SK-N-SH (cell line): ENCODE results near the gene ARMH3. TPM values are rescaled to one million over a fixed set of nuclear protein-coding genes. Genes with fewer than 3 reads are reported as not detected.

Experiments used
- CTCF ChIA-PET: fragments of 300-600, 350-600 bp; formaldehyde crosslinking; extraction: SDS; loops from one replicate; lab custom pipeline; 2021; lab: Yijun Ruan, JAX
- POLR2A ChIA-PET: fragments of 350-600 bp; sonication (Branson Sonifier 250); formaldehyde crosslinking; extraction: SDS; loops from one replicate; lab custom pipeline; 2020; ENCODE audit warnings: antibody characterized with exemption, inconsistent platforms; lab: Yijun Ruan, JAX
- DNase-seq: peaks from one replicate; pipeline ENCODE4 v3.0.0; 2012
- H2AFZ ChIP-seq: fragments of 200-600 bp; sonication (generic); 2 replicates; pipeline ENCODE4 v1.8.1; 2016; ENCODE audit warnings: antibody characterized with exemption, mild to moderate bottlenecking, low read depth
- H3F3A ChIP-seq: fragments of 200-600 bp; sonication (generic); replicated peaks from 2 replicates; pipeline ENCODE3; 2016; ENCODE audit warnings: antibody characterized with exemption, mild to moderate bottlenecking; ENCODE audit not compliant: insufficient read depth
- H3K27ac ChIP-seq, 2 experiments: fragments of 200-500 bp in 1 of 2; fragments of 200-600 bp in 1 of 2; sonication (Bioruptor generic) in 1 of 2; sonication (generic), shearing (Covaris generic) in 1 of 2; 2 replicates each; pipeline versions ENCODE4 v1.5.1 to v1.6.1; 2014 to 2016; ENCODE audit warnings: low read depth in 2 of 2, inconsistent platforms in 1 of 2, low read length in 1 of 2, mild to moderate bottlenecking in 1 of 2, mixed read lengths in 1 of 2
- H3K27me3 ChIP-seq: fragments of 200-600 bp; sonication (generic), shearing (Covaris generic); 2 replicates; pipeline ENCODE4 v1.6.1; 2016; ENCODE audit warnings: mixed run types; ENCODE audit not compliant: insufficient read depth
- H3K36me3 ChIP-seq, 2 experiments: fragments of 200-500 bp in 1 of 2; fragments of 200-600 bp in 1 of 2; sonication (Bioruptor generic) in 1 of 2; sonication (generic) in 1 of 2; replicated peaks in 1 of 2; 2 replicates each; pipeline versions ENCODE3 to v1.5.1; 2014 to 2016; ENCODE audit warnings: low read length in 1 of 2, mild to moderate bottlenecking in 1 of 2; ENCODE audit not compliant: insufficient read depth in 2 of 2, control insufficient read depth in 1 of 2
- H3K4me1 ChIP-seq, 2 experiments: fragments of 200-500 bp in 1 of 2; fragments of 200-600 bp in 1 of 2; sonication (Bioruptor generic) in 1 of 2; sonication (generic), shearing (Covaris generic) in 1 of 2; 2 replicates each; pipeline versions ENCODE4 v1.5.1 to v1.6.1; 2014 to 2016; ENCODE audit warnings: low read depth in 1 of 2, low read length in 1 of 2, mixed run types in 1 of 2; ENCODE audit not compliant: insufficient read depth in 2 of 2, control insufficient read depth in 1 of 2
- H3K4me2 ChIP-seq: fragments of 200-600 bp; sonication (generic), shearing (Covaris generic); 2 replicates; pipeline ENCODE4 v1.6.1; 2017; ENCODE audit warnings: mixed run types
- H3K4me3 ChIP-seq, 2 experiments: fragments of 200-500 bp in 1 of 2; fragments of 200-600 bp in 1 of 2; sonication (Bioruptor generic) in 1 of 2; sonication (generic), shearing (Covaris generic) in 1 of 2; 2 replicates each; pipeline versions ENCODE4 v1.5.1 to v1.8.1; 2014 to 2016; ENCODE audit warnings: low read depth in 2 of 2, inconsistent platforms in 1 of 2, low read length in 1 of 2, mild to moderate bottlenecking in 1 of 2, mixed read lengths in 1 of 2, moderate library complexity in 1 of 2
- H3K79me2 ChIP-seq: fragments of 200-600 bp; sonication (generic); 2 replicates; pipeline ENCODE4 v1.8.1; 2017; ENCODE audit warnings: mild to moderate bottlenecking; ENCODE audit not compliant: insufficient read depth
- H3K9ac ChIP-seq: fragments of 200-600 bp; sonication (generic); 2 replicates; pipeline ENCODE4 v1.6.1; 2017; ENCODE audit warnings: mixed run types
- H3K9me2 ChIP-seq: fragments of 200-600 bp; sonication (generic); 2 replicates; pipeline ENCODE4 v1.6.1; 2017; ENCODE audit warnings: mixed run types
- H3K9me3 ChIP-seq: fragments of 200-600 bp; sonication (generic); 2 replicates; pipeline ENCODE4 v1.6.1; 2017; ENCODE audit warnings: mixed run types, mild to moderate bottlenecking, moderate library complexity
- H4K20me1 ChIP-seq: fragments of 200-600 bp; sonication (generic); 2 replicates; pipeline ENCODE4 v1.6.1; 2017; ENCODE audit warnings: mild to moderate bottlenecking, mixed run types; ENCODE audit not compliant: insufficient read depth
- CHD2 ChIP-seq: fragments of 150-350 bp; IDR thresholded peaks from 2 replicates; pipeline ENCODE4 v1.6.1; 2018; ENCODE audit warnings: low read length; ENCODE audit not compliant: partially characterized antibody
- ELF1 ChIP-seq: IDR thresholded peaks from 2 replicates; pipeline ENCODE4 v1.4.0; 2012
- FOXJ3 ChIP-seq: sonication (generic); formaldehyde crosslinking; IDR thresholded peaks from 2 replicates; pipeline ENCODE4 v1.5.1; 2020; ENCODE audit warnings: mild to moderate bottlenecking, missing genetic modification reagents
- JUND ChIP-seq: IDR thresholded peaks from 2 replicates; pipeline ENCODE4 v1.4.0; 2012
- MEF2A ChIP-seq: IDR thresholded peaks from 2 replicates; pipeline ENCODE4 v1.4.0; 2012; ENCODE audit warnings: low read depth, borderline replicate concordance
- MXI1 ChIP-seq: IDR thresholded peaks from 2 replicates; pipeline ENCODE4 v1.6.1; 2012; ENCODE audit warnings: mild to moderate bottlenecking, low read depth, low read length, improper control_type of control experiment
- POLR2AphosphoS5 ChIP-seq: IDR thresholded peaks from 2 replicates; pipeline ENCODE4 v1.6.1; 2012; ENCODE audit warnings: low read depth, low read length
- RAD21 ChIP-seq: IDR thresholded peaks from 2 replicates; pipeline ENCODE4 v1.6.1; 2012; ENCODE audit warnings: mild to moderate bottlenecking, low read length
- REST ChIP-seq: IDR thresholded peaks from 2 replicates; pipeline ENCODE4 v1.6.1; 2012; ENCODE audit warnings: mild to moderate bottlenecking, low read depth, low read length, moderate library complexity
- RXRA ChIP-seq: IDR thresholded peaks from 2 replicates; pipeline ENCODE4 v1.4.0; 2012; ENCODE audit warnings: low read depth, mild to moderate bottlenecking, borderline replicate concordance
- SIN3A ChIP-seq: IDR thresholded peaks from 2 replicates; pipeline ENCODE4 v1.6.1; 2012; ENCODE audit warnings: low read depth, mild to moderate bottlenecking, low read length, moderate library complexity, borderline replicate concordance
- TEAD4 ChIP-seq: IDR thresholded peaks from 2 replicates; pipeline ENCODE4 v1.4.0; 2012; ENCODE audit warnings: mild to moderate bottlenecking, borderline replicate concordance; ENCODE audit not compliant: insufficient read depth
- polyA plus RNA-seq, 3 experiments: library from polyadenylated mRNA; depleted of rRNA; stranded (reverse); fragments of >200 nt; gene quantifications; 2 replicates each; pipeline ENCODE4 v1.2.3, GENCODE V29; 2012
- TF ChIP-seq, protein P1 (sequence below): fragments of 150-350 bp; IDR thresholded peaks from 2 replicates; pipeline ENCODE4 v1.6.1; 2016; ENCODE audit warnings: mild to moderate bottlenecking, low read depth, low read length
- TF ChIP-seq, protein P2 (sequence below): IDR thresholded peaks from 2 replicates; pipeline ENCODE4; 2012
- TF ChIP-seq, protein P3 (sequence below): fragments of 200-600 bp; sonication (generic); IDR thresholded peaks from 2 replicates; pipeline ENCODE4 v1.6.1; 2017; ENCODE audit warnings: antibody characterized with exemption, mild to moderate bottlenecking, moderate library complexity
- TF ChIP-seq, protein P4 (sequence below): IDR thresholded peaks from 2 replicates; pipeline ENCODE4 v1.4.0; 2012; ENCODE audit warnings: low read depth

Gene ARMH3
- polyA plus RNA-seq, 1 of the 3 experiments (the other 2 are of a cell fraction) = 12.1 TPM

DNA sequence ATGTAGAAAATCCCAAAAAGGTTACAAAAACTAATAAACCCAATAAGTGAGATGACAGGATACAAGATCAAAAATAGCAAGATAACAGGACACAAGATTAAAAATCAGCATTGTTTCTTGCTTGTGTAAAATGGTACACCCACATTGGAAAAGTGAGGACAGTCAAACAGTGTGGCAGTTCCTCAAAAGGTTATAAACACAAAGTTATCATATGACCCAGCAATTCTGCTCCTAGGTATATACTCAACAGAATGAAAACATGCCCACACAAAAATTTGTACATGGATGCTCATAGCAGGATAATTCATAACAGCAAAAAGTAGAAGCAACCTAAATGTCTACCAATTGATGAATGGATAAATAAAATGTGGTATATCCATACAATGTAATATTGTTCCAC is 105.8 kb downstream of the ARMH3 start:
- H3K9me3 ChIP-seq = peaks cover 16% of the 10 kb centered on the region; the same call in 1 of the 2 replicates
- no peaks in the 10 kb centered on the region for H3K27me3 ChIP-seq
- POLR2A ChIA-PET = no interaction called here
- H3K27ac ChIP-seq = no peak overlapping the region
- H3F3A ChIP-seq = peaks cover 4% of the 10 kb centered on the region
- H3K4me1 ChIP-seq = no peaks in the 10 kb centered on the region
- H4K20me1 ChIP-seq = no peaks in the 10 kb centered on the region
- H2AFZ ChIP-seq = no peak overlapping the region
- no peak for DNase-seq
- no peak overlapping the region for H3K4me3 ChIP-seq
- no peak overlapping the region for H3K9ac ChIP-seq
- H3K36me3 ChIP-seq = peaks cover 14 to 57% of the 10 kb centered on the region in 2 experiments
- TF ChIP-seq RAD21 (no peak), SIN3A (no peak), POLR2AphosphoS5 (no peak), MXI1 (no peak), FOXJ3 (no peak), TEAD4 (no peak), RXRA (no peak), JUND (no peak), ELF1 (no peak), REST (no peak), MEF2A (no peak), CHD2 (no peak)
- TF ChIP-seq, protein P1, sequence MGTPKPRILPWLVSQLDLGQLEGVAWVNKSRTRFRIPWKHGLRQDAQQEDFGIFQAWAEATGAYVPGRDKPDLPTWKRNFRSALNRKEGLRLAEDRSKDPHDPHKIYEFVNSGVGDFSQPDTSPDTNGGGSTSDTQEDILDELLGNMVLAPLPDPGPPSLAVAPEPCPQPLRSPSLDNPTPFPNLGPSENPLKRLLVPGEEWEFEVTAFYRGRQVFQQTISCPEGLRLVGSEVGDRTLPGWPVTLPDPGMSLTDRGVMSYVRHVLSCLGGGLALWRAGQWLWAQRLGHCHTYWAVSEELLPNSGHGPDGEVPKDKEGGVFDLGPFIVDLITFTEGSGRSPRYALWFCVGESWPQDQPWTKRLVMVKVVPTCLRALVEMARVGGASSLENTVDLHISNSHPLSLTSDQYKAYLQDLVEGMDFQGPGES = no peak
- TF ChIP-seq, protein P2, sequence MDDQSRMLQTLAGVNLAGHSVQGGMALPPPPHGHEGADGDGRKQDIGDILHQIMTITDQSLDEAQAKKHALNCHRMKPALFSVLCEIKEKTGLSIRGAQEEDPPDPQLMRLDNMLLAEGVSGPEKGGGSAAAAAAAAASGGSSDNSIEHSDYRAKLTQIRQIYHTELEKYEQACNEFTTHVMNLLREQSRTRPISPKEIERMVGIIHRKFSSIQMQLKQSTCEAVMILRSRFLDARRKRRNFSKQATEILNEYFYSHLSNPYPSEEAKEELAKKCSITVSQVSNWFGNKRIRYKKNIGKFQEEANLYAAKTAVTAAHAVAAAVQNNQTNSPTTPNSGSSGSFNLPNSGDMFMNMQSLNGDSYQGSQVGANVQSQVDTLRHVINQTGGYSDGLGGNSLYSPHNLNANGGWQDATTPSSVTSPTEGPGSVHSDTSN = no peak
- TF ChIP-seq, protein P3, sequence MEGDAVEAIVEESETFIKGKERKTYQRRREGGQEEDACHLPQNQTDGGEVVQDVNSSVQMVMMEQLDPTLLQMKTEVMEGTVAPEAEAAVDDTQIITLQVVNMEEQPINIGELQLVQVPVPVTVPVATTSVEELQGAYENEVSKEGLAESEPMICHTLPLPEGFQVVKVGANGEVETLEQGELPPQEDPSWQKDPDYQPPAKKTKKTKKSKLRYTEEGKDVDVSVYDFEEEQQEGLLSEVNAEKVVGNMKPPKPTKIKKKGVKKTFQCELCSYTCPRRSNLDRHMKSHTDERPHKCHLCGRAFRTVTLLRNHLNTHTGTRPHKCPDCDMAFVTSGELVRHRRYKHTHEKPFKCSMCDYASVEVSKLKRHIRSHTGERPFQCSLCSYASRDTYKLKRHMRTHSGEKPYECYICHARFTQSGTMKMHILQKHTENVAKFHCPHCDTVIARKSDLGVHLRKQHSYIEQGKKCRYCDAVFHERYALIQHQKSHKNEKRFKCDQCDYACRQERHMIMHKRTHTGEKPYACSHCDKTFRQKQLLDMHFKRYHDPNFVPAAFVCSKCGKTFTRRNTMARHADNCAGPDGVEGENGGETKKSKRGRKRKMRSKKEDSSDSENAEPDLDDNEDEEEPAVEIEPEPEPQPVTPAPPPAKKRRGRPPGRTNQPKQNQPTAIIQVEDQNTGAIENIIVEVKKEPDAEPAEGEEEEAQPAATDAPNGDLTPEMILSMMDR = no peak
- TF ChIP-seq, protein P4, sequence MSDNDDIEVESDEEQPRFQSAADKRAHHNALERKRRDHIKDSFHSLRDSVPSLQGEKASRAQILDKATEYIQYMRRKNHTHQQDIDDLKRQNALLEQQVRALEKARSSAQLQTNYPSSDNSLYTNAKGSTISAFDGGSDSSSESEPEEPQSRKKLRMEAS = no peak
- CTCF ChIA-PET = interaction anchor here (1.5 kb wide), 1 partner anchor 132 kb away, joined by 3 read pairs; the partner anchor contains the start of gene OGA
- H3K9me2 ChIP-seq = no peaks in the 10 kb centered on the region
- H3K4me2 ChIP-seq = no peak overlapping the region
- H3K79me2 ChIP-seq = no peaks in the 10 kb centered on the region
